B cell (primary cell): ENCODE results near the gene LRRC32. TPM values are rescaled to one million over a fixed set of nuclear protein-coding genes. Genes with fewer than 3 reads are reported as not detected.

ENCODE experiments used
- ATAC-seq: fragments of 200-7000 bp; cut with Tn5 transposase; one replicate; pipeline ENCODE4 v1.10.0; 2021; ENCODE audit warnings: low read depth, mild to moderate bottlenecking, moderate number of reproducible peaks, moderate library complexity
- CTCF ChIA-PET: fragments of 350-600 bp; sonication (Branson Sonifier 250); formaldehyde crosslinking; loops from one replicate; lab custom pipeline; 2021; ENCODE audit warnings: antibody characterized with exemption, inconsistent platforms; lab: Charles Lee
- POLR2A ChIA-PET: fragments of 350-600 bp; sonication (Branson Sonifier 250); formaldehyde crosslinking; loops from one replicate; lab custom pipeline; 2021; ENCODE audit warnings: antibody characterized with exemption; lab: Charles Lee
- DNase-seq: peaks from one replicate; pipeline ENCODE4 v3.0.0; 2013
- H2AFZ ChIP-seq: 2 replicates; pipeline ENCODE4 v1.6.1; 2012; ENCODE audit warnings: mild to moderate bottlenecking, low read depth, low read length; ENCODE audit not compliant: insufficient read depth, poor library complexity, severe bottlenecking
- H3K27ac ChIP-seq, 2 donors: 1 replicate in 1 of 2; 2 replicates in 1 of 2; pipeline ENCODE4 v1.5.1; 2012 to 2013; ENCODE audit warnings: low read length in 2 of 2, mild to moderate bottlenecking in 2 of 2, moderate library complexity in 1 of 2
- H3K27me3 ChIP-seq, 4 experiments: fragments of 200-600 bp in 1 of 4; sonication (generic) in 1 of 4; replicated peaks in 1 of 4; 1 replicate in 2 of 4; 2 replicates in 2 of 4; pipeline versions ENCODE4 v1.6.1 to v1.7.0; 2013 to 2016; ENCODE audit warnings: low read length in 3 of 4, mild to moderate bottlenecking in 2 of 4, mixed read lengths in 1 of 4, moderate library complexity in 1 of 4; ENCODE audit not compliant: insufficient read depth in 4 of 4, control insufficient read depth in 3 of 4; ENCODE audit errors: control extremely low read depth in 1 of 4
- H3K36me3 ChIP-seq, 2 experiments: replicated peaks in 1 of 2; 1 replicate in 1 of 2; 2 replicates in 1 of 2; pipeline versions ENCODE4 v1.6.1 to v1.7.1; 2013; ENCODE audit warnings: low read length in 1 of 2; ENCODE audit not compliant: insufficient read depth in 2 of 2, control insufficient read depth in 1 of 2; ENCODE audit errors: control extremely low read depth in 1 of 2, extremely low read depth in 1 of 2
- H3K4me1 ChIP-seq, 2 donors: fragments of 200-600 bp in 1 of 2; sonication (generic) in 1 of 2; 1 replicate in 1 of 2; 2 replicates in 1 of 2; pipeline versions ENCODE4 v1.5.1 to v1.6.1; 2013 to 2017; ENCODE audit warnings: low read length in 2 of 2; ENCODE audit not compliant: control insufficient read depth in 2 of 2, insufficient read depth in 2 of 2
- H3K4me2 ChIP-seq: replicated peaks from 2 replicates; pipeline ENCODE3; 2012; ENCODE audit warnings: mild to moderate bottlenecking, low read depth, low read length; ENCODE audit not compliant: poor library complexity, severe bottlenecking
- H3K4me3 ChIP-seq, 5 experiments: fragments of 200-600 bp in 1 of 5; sonication (generic) in 1 of 5; 1 replicate in 3 of 5; 2 replicates in 2 of 5; pipeline versions ENCODE4 v1.5.1 to v1.7.0; 2011 to 2016; ENCODE audit warnings: low read length in 4 of 5, mild to moderate bottlenecking in 4 of 5, low read depth in 2 of 5, control low read depth in 1 of 5, moderate library complexity in 1 of 5; ENCODE audit not compliant: insufficient read depth in 1 of 5; ENCODE audit errors: control extremely low read depth in 1 of 5, extremely low read depth in 1 of 5
- H3K79me2 ChIP-seq: fragments of 200-600 bp; sonication (generic); one replicate; pipeline ENCODE4 v1.6.0; 2016; ENCODE audit warnings: low read length; ENCODE audit not compliant: control insufficient read depth, insufficient read depth
- H3K9ac ChIP-seq: fragments of 200-600 bp; sonication (generic); 2 replicates; pipeline ENCODE4 v1.6.1; 2017; ENCODE audit warnings: mild to moderate bottlenecking, low read length, moderate library complexity
- H3K9me3 ChIP-seq, 3 donors: one replicate each; pipeline versions ENCODE4 v1.6.1 to v1.7.1; 2013; ENCODE audit warnings: low read length in 2 of 3; ENCODE audit not compliant: control insufficient read depth in 2 of 3, insufficient read depth in 1 of 3; ENCODE audit errors: control extremely low read depth in 1 of 3
- H4K20me1 ChIP-seq: 2 replicates; pipeline ENCODE4 v1.6.0; 2012; ENCODE audit warnings: mild to moderate bottlenecking, low read length; ENCODE audit not compliant: insufficient read depth, control insufficient read depth, poor library complexity, severe bottlenecking
- H3K27ac Mint-ChIP-seq: one replicate; pipeline ENCODE4 v1.8.0; 2021; ENCODE audit warnings: mixed read lengths
- H3K27me3 Mint-ChIP-seq: one replicate; pipeline ENCODE4 v1.8.0; 2021; ENCODE audit warnings: mixed read lengths
- H3K4me1 Mint-ChIP-seq: one replicate; pipeline ENCODE4 v1.8.0; 2021; ENCODE audit warnings: mixed read lengths
- H3K4me3 Mint-ChIP-seq: one replicate; pipeline ENCODE4 v1.8.0; 2021; ENCODE audit warnings: mixed read lengths
- H3K9me3 Mint-ChIP-seq: one replicate; pipeline ENCODE4 v1.8.0; 2022; ENCODE audit warnings: mixed read lengths; ENCODE audit not compliant: insufficient read depth
- CTCF ChIP-seq: fragments of 200-600 bp; IDR thresholded peaks from one replicate; pipeline ENCODE4 v1.8.0; 2022; ENCODE audit warnings: antibody characterized with exemption, mild to moderate bottlenecking
- EZH2 ChIP-seq: IDR thresholded peaks from 2 replicates; pipeline ENCODE4 v1.6.1; 2012; ENCODE audit warnings: borderline replicate concordance, low read depth, mild to moderate bottlenecking, moderate library complexity, low read length; ENCODE audit not compliant: insufficient read depth, poor library complexity, severe bottlenecking
- WGBS: methylation state at CpG from one replicate; pipeline ENCODE4 v1.1.5; 2013; ENCODE audit warnings: missing lambda C conversion rate; ENCODE audit not compliant: insufficient coverage; 5-methylcytosine and 5-hydroxymethylcytosine counted together
- intact Hi-C: fragments of 100-400 bp; cut with micrococcal nuclease; formaldehyde crosslinking; loops from one replicate; pipeline ENCODE4 v1.10.0; 2022
- polyA plus RNA-seq: library from polyadenylated mRNA; depleted of rRNA; stranded (reverse); fragments of >200 nt; gene quantifications from 2 replicates; pipeline ENCODE4 v1.2.3, GENCODE V29; 2012
- total RNA-seq, 2 donors: library from RNA; stranded (reverse); fragments of 120-200 nt in 1 of 2; gene quantifications; 1 replicate in 1 of 2; 2 replicates in 1 of 2; pipeline versions ENCODE4 v1.2.3 to v1.2.4, GENCODE V29; 2013 to 2022

LRRC32 gene
- total and polyA plus RNA-seq, 2 donors (not counting 1 experiment from before 2014, with no cell fraction given) = 0.60 to 1.4 TPM

- Mint-ChIP-seq H3K27ac (no peak overlapping the region), H3K4me1 (no peaks in the 10 kb centered on the region), H3K27me3 (peaks cover 45% of the 10 kb centered on the region), H3K4me3 (no peak overlapping the region), H3K9me3 (no peaks in the 10 kb centered on the region)
- CTCF ChIA-PET = interaction anchor here (1.5 kb wide), 1 partner anchor 51 kb away, joined by 6 read pairs; no protein-coding TSS in a partner anchor
- Histone ChIP-seq H3K4me3 (no peak overlapping the region), H3K79me2 (no peaks in the 10 kb centered on the region), H3K9me3 (peaks cover 0 to 8% (median 2%) of the 10 kb centered on the region in 3 donors), H3K4me2 (no peak overlapping the region), H3K27ac (no peak overlapping the region), H3K9ac (no peak overlapping the region), H3K4me1 (no peaks in the 10 kb centered on the region), H4K20me1 (no peaks in the 10 kb centered on the region), H2AFZ (no peak overlapping the region), H3K36me3 (no peaks in the 10 kb centered on the region), H3K27me3 (peaks cover 0 to 16% (median 7%) of the 10 kb centered on the region in 4 experiments)
- 100% methylated on average over 1 of the region's 2 CpGs for WGBS
- intact Hi-C loops = no loop called here
- POLR2A ChIA-PET = no interaction called here
- ATAC-seq = no peak
- no peak for TF ChIP-seq CTCF
- no peak for DNase-seq
Measured at GRCh38 chr11:76649851-76650372, 20.6 kb downstream of the LRRC32 start.

- Mint-ChIP-seq H3K27me3 (peaks cover 47% of the 10 kb centered on the region), H3K4me1 (no peaks in the 10 kb centered on the region), H3K9me3 (no peaks in the 10 kb centered on the region), H3K4me3 (no peak overlapping the region), H3K27ac (no peak overlapping the region)
- Histone ChIP-seq H3K9me3 (peaks cover 0 to 8% (median 2%) of the 10 kb centered on the region in 3 donors), H3K9ac (no peak overlapping the region), H3K27me3 (peaks cover 0 to 14% (median 9%) of the 10 kb centered on the region in 4 experiments), H3K4me1 (no peaks in the 10 kb centered on the region), H3K4me2 (no peak overlapping the region), H3K36me3 (no peaks in the 10 kb centered on the region), H4K20me1 (no peaks in the 10 kb centered on the region), H3K27ac (no peak overlapping the region), H3K4me3 (no peak overlapping the region), H3K79me2 (no peaks in the 10 kb centered on the region), H2AFZ (no peak overlapping the region)
- 100% methylated on average over 1 of the region's 6 CpGs for WGBS
- no peak for ATAC-seq
- intact Hi-C loops = no loop called here
- no peak for DNase-seq
- POLR2A ChIA-PET = no interaction called here
- CTCF ChIA-PET = interaction anchor here (1.5 kb wide), 1 partner anchor 50 kb away, joined by 6 read pairs; no protein-coding TSS in a partner anchor
- TF ChIP-seq CTCF (no peak), EZH2 (no peak)
Measured at GRCh38 chr11:76649011-76649410, 21.5 kb downstream of the LRRC32 start.
